Spleen (tissue), 7 donors: ENCODE measurements around the gene TOMM6.

ENCODE experiments used
- POLR2A ChIP-seq, 3 donors: fragments of 450-650 bp; IDR thresholded peaks; one replicate each; pipeline ENCODE4 v1.5.1; 2017; ENCODE audit warnings: antibody characterized with exemption in 3 of 3, mild to moderate bottlenecking in 1 of 3
- TF ChIP-seq, protein P1 (sequence below), 11 experiments: fragments of 200-600 bp in 7 of 11; fragments of 450-650 bp in 4 of 11; sonication (generic) in 4 of 11; IDR thresholded peaks in 8 of 11; conservative IDR thresholded peaks in 3 of 11; 1 replicate in 7 of 11; 2 replicates in 4 of 11; pipeline versions ENCODE4 v1.4.0 to v1.8.0; 2016 to 2021; ENCODE audit warnings: antibody characterized with exemption in 11 of 11, inconsistent platforms in 4 of 11, mild to moderate bottlenecking in 1 of 11
- donor health status: DM: no; HTN: no; CAD: no; lungs with moderate emphysema.
- donor health status: DM: no; HTN: no; CAD: no.
- donor health status: DM: no; HTN: no; CAD: no.

DNA sequence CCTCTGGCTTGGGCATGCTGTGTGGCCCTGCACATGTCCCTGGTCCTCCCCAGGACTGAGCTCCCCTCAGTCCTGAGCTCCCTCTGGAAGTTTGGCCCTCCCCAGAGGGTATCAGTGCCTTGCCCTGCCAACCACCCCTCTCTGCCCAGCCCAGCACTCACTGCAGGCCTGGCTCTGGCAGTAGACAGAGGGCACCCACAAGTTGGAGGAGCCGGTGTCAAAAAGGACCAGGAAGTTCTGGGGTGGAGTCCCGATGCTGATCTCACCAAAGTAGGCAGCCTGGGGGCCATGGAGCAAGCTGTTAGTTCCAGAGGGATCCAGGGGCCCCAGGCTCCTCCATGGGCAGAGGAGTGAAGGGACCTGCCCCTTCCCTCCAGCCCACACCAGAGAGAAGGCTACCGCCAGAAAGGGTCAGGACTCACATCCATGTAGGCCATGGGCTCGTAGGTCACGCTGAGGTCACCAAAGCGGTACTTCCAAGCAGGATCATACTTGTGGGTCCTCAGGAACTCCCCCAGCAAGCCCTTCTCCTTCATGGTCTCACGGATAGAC is 43.2 kb upstream of the TOMM6 start:
- no peak for TF ChIP-seq POLR2A (IDR thresholded peaks at IDR 0.05)
- TF ChIP-seq, protein P1, sequence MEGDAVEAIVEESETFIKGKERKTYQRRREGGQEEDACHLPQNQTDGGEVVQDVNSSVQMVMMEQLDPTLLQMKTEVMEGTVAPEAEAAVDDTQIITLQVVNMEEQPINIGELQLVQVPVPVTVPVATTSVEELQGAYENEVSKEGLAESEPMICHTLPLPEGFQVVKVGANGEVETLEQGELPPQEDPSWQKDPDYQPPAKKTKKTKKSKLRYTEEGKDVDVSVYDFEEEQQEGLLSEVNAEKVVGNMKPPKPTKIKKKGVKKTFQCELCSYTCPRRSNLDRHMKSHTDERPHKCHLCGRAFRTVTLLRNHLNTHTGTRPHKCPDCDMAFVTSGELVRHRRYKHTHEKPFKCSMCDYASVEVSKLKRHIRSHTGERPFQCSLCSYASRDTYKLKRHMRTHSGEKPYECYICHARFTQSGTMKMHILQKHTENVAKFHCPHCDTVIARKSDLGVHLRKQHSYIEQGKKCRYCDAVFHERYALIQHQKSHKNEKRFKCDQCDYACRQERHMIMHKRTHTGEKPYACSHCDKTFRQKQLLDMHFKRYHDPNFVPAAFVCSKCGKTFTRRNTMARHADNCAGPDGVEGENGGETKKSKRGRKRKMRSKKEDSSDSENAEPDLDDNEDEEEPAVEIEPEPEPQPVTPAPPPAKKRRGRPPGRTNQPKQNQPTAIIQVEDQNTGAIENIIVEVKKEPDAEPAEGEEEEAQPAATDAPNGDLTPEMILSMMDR (IDR thresholded peaks at IDR 0.05 in 8 of 11, conservative IDR thresholded peaks at IDR 0.05 in 3 of 11) = no peak
